Smooth muscle cell (in vitro differentiated cells): ENCODE results near the gene PTPRN2. TPM values are rescaled to one million over a fixed set of nuclear protein-coding genes. Genes with fewer than 3 reads are reported as not detected.

Experiments used
- DNase-seq: peaks from one replicate; lab custom pipeline; 2025; ENCODE audit not compliant: unreplicated experiment; lab: John Stamatoyannopoulos, UW
- H2AFZ ChIP-seq: fragments of 200-600 bp; sonication (generic); 2 replicates; pipeline ENCODE4 v1.6.0; 2016; ENCODE audit warnings: antibody characterized with exemption, low read depth, mild to moderate bottlenecking
- H3F3A ChIP-seq: fragments of 200-600 bp; sonication (generic); 2 replicates; pipeline ENCODE4 v1.6.0; 2017; ENCODE audit warnings: antibody characterized with exemption, low read depth
- H3K27ac ChIP-seq: fragments of 200-600 bp; sonication (generic); 2 replicates; pipeline ENCODE4 v1.5.1; 2016; ENCODE audit warnings: low read depth, mild to moderate bottlenecking
- H3K27me3 ChIP-seq: fragments of 200-600 bp; sonication (generic); 2 replicates; pipeline ENCODE4 v1.6.1; 2016; ENCODE audit warnings: low read depth, mild to moderate bottlenecking
- H3K36me3 ChIP-seq: fragments of 200-600 bp; sonication (generic); 2 replicates; pipeline ENCODE4 v1.5.1; 2016; ENCODE audit warnings: low read depth
- H3K4me1 ChIP-seq: fragments of 200-600 bp; sonication (generic); 2 replicates; pipeline ENCODE4 v1.5.1; 2016; ENCODE audit warnings: low read depth
- H3K4me2 ChIP-seq: fragments of 200-600 bp; sonication (generic); 2 replicates; pipeline ENCODE4 v1.6.0; 2016; ENCODE audit warnings: mild to moderate bottlenecking
- H3K4me3 ChIP-seq: fragments of 200-600 bp; sonication (generic); 2 replicates; pipeline ENCODE4 v1.5.1; 2016; ENCODE audit warnings: mild to moderate bottlenecking
- H3K79me2 ChIP-seq: fragments of 200-600 bp; sonication (generic); 2 replicates; pipeline ENCODE4 v1.6.0; 2016; ENCODE audit warnings: low read depth, mild to moderate bottlenecking
- H3K9ac ChIP-seq: fragments of 200-600 bp; sonication (generic); 2 replicates; pipeline ENCODE4 v1.6.0; 2016; ENCODE audit warnings: low read depth
- H3K9me3 ChIP-seq: fragments of 200-600 bp; sonication (generic); replicated peaks from 2 replicates; pipeline ENCODE4 v1.5.1; 2016; ENCODE audit warnings: low read depth
- H4K20me1 ChIP-seq: fragments of 200-600 bp; sonication (generic); 2 replicates; pipeline ENCODE4 v1.6.0; 2016; ENCODE audit warnings: low read depth
- WGBS: methylation state at CpG from one replicate; pipeline ENCODE4 v1.1.7; 2016; ENCODE audit warnings: low lambda C conversion rate; 5-methylcytosine and 5-hydroxymethylcytosine counted together
- polyA plus RNA-seq: library from polyadenylated mRNA; unstranded; fragments of >200 nt; fragmentation: Nextera tagmentation; extraction: Ambion mirVana; gene quantifications from 2 replicates; pipeline ENCODE4 v1.2.1, GENCODE V29; 2016
- total RNA-seq: library from RNA; depleted of rRNA; stranded (reverse); fragments of >200 nt; gene quantifications from 2 replicates; pipeline ENCODE4 v1.2.3, GENCODE V29; 2014
- TF ChIP-seq, protein P1 (sequence below): fragments of 200-600 bp; sonication (generic); IDR thresholded peaks from 2 replicates; pipeline ENCODE4 v1.5.1; 2017; ENCODE audit warnings: borderline replicate concordance, mild to moderate bottlenecking, antibody characterized with exemption; ENCODE audit not compliant: insufficient read depth, poor library complexity, severe bottlenecking

PTPRN2 gene
- total and polyA plus RNA-seq, 2 experiments from 2014 or later, result 0.09 to 0.87 TPM

DNA sequence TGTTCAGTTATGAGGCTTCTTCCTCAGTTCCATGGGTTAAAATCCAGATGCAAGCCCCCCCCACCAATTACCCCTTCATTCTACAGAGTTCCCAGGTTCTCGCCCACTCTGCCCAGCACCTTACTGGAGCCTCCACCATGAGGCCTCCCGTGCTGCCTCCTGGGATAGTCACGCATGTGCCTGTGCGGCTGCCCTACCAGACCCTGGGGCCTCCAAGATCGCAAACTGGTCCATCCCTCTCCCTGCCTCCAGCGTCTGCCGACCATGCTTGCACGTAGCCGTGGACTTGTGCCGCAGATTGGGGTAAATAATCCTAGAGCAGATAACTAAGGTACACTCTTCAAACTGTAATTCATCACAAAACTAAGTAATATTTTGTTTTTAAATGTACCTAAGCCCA, 611.2 kb downstream of the PTPRN2 start:
- no peak overlapping the region for H3K4me3 ChIP-seq
- H4K20me1 ChIP-seq, result no peaks in the 10 kb centered on the region
- H3K27me3 ChIP-seq, result no peaks in the 10 kb centered on the region
- no peak overlapping the region for H3K27ac ChIP-seq
- H3K36me3 ChIP-seq, result no peaks in the 10 kb centered on the region
- no peaks in the 10 kb centered on the region for H3K4me1 ChIP-seq
- H3F3A ChIP-seq, result no peaks in the 10 kb centered on the region
- no peak overlapping the region for H3K4me2 ChIP-seq
- no peak for DNase-seq
- no peaks in the 10 kb centered on the region for H3K9me3 ChIP-seq
- no peak overlapping the region for H3K9ac ChIP-seq
- no peak overlapping the region for H2AFZ ChIP-seq
- WGBS, result 93% methylated on average over 10 of the region's 10 CpGs
- no peaks in the 10 kb centered on the region for H3K79me2 ChIP-seq
- TF ChIP-seq, protein P1, sequence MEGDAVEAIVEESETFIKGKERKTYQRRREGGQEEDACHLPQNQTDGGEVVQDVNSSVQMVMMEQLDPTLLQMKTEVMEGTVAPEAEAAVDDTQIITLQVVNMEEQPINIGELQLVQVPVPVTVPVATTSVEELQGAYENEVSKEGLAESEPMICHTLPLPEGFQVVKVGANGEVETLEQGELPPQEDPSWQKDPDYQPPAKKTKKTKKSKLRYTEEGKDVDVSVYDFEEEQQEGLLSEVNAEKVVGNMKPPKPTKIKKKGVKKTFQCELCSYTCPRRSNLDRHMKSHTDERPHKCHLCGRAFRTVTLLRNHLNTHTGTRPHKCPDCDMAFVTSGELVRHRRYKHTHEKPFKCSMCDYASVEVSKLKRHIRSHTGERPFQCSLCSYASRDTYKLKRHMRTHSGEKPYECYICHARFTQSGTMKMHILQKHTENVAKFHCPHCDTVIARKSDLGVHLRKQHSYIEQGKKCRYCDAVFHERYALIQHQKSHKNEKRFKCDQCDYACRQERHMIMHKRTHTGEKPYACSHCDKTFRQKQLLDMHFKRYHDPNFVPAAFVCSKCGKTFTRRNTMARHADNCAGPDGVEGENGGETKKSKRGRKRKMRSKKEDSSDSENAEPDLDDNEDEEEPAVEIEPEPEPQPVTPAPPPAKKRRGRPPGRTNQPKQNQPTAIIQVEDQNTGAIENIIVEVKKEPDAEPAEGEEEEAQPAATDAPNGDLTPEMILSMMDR, result no peak

DNA sequence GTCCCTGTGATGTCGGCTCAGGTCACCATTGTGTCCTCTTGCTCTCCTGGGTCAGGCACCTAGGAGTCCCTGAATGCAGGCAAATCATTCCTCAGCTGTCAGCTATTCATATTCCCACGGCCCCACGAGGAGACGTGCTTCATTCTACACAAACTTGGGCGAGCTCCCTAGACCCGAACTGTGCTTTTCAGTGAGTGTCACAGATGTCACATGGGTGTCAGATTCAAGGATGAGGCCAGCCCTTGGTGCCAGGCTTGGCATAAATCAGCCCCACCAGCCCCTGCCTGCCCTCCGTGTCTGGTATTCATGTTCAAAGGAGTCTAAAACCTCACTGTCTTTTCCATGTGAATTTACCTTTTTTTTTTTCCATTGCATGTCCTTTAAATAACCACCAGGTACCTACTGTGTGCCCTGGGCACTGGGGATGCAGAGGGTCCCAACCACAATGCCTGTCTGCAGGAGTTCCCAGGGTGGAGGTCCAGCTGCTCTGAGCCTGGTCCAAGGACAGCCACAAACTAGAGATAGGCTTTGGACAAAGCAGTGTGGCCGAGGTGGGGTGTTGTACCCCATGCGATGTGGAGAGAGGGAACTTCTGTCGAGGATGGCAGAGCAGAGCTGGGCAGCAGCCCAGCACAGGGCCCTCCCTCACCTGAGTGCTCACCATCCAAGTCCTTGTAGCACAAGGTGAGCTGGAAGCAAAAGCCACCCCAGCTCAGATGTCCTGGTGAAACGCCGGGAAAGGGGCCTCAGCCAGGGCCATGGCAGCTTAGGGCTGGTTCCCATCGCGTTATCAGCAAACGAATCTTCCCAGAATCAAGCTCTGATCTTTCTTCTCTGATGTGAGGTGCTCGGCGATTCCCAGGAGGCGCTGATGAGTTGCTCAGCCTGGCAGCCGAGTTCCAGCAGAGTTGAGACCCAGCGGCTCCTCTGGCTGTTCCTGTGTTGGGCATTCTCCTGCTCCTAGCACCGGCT, 611.9 kb downstream of the PTPRN2 start:
- H3K79me2 ChIP-seq, result no peaks in the 10 kb centered on the region
- H3K27me3 ChIP-seq, result no peaks in the 10 kb centered on the region
- WGBS, result 86% methylated on average over 21 of the region's 21 CpGs
- H3F3A ChIP-seq, result no peaks in the 10 kb centered on the region
- TF ChIP-seq, protein P1, result no peak
- DNase-seq, result no peak
- H2AFZ ChIP-seq, result no peak overlapping the region
- no peak overlapping the region for H3K9ac ChIP-seq
- no peaks in the 10 kb centered on the region for H4K20me1 ChIP-seq
- no peak overlapping the region for H3K4me3 ChIP-seq
- no peak overlapping the region for H3K27ac ChIP-seq
- H3K36me3 ChIP-seq, result no peaks in the 10 kb centered on the region
- no peaks in the 10 kb centered on the region for H3K4me1 ChIP-seq
- H3K9me3 ChIP-seq, result no peaks in the 10 kb centered on the region
- no peak overlapping the region for H3K4me2 ChIP-seq

DNA sequence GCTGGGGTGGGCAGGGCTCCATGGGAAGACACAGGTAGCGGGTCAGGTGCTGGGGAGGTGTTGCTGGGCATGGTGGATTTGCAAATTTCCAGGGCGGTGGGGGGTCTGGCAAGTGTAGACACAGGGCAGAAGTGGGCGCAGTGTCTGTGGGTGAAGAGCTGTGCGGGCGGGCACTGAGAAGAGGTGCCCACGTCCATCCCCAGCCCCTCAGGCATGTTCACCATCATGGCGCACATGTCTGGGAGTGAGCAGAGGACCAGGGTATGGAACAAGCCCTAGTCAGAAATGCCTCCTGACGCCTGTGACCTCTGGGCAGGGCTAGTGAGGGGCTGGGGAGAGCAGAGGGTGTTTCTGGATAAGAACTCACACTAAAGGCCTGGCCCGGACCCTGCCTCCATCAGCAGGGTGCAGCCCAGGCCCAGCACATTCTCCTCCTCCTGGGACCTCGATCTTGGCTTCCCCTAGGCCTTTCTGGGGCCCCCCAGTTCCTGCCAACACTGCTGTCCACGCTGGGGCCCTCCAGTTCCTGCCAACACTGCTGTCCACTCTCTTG, 612.9 kb downstream of the PTPRN2 start:
- no peaks in the 10 kb centered on the region for H3K4me1 ChIP-seq
- H3K79me2 ChIP-seq, result no peaks in the 10 kb centered on the region
- 73% methylated on average over 4 of the region's 11 CpGs for WGBS
- no peak overlapping the region for H3K4me3 ChIP-seq
- no peak overlapping the region for H3K4me2 ChIP-seq
- no peaks in the 10 kb centered on the region for H3K36me3 ChIP-seq
- H3K9ac ChIP-seq, result no peak overlapping the region
- no peaks in the 10 kb centered on the region for H3K27me3 ChIP-seq
- H3F3A ChIP-seq, result no peaks in the 10 kb centered on the region
- no peak for DNase-seq
- no peaks in the 10 kb centered on the region for H3K9me3 ChIP-seq
- no peak overlapping the region for H2AFZ ChIP-seq
- TF ChIP-seq, protein P1, result no peak
- H4K20me1 ChIP-seq, result no peaks in the 10 kb centered on the region
- no peak overlapping the region for H3K27ac ChIP-seq
